Mesenchymal stem cell (in vitro differentiated cells and primary cell): ENCODE results near the gene BCL7B. TPM values are rescaled to one million over a fixed set of nuclear protein-coding genes. Genes with fewer than 3 reads are reported as not detected.

Experiments
- DNase-seq: peaks from one replicate; pipeline ENCODE4 v3.0.0-alpha.2; 2013
- H2AFZ ChIP-seq: one replicate; pipeline ENCODE4 v1.6.1; 2013; ENCODE audit warnings: low read depth, mild to moderate bottlenecking, control low read depth, inconsistent platforms, low read length, moderate library complexity
- H2AK5ac ChIP-seq: 2 replicates; pipeline ENCODE4 v1.6.1; 2013; ENCODE audit warnings: low read length, moderate library complexity, mild to moderate bottlenecking, inconsistent platforms; ENCODE audit not compliant: severe bottlenecking
- H2BK120ac ChIP-seq: one replicate; pipeline ENCODE4 v1.6.1; 2013; ENCODE audit warnings: low read depth, mild to moderate bottlenecking, inconsistent platforms, low read length, moderate library complexity
- H2BK12ac ChIP-seq, 2 experiments: one replicate each; pipeline ENCODE4 v1.6.1; 2013; ENCODE audit warnings: inconsistent platforms in 2 of 2, low read length in 2 of 2, mild to moderate bottlenecking in 2 of 2, moderate library complexity in 2 of 2, control low read depth in 1 of 2
- H2BK15ac ChIP-seq: one replicate; pipeline ENCODE4 v1.6.1; 2013; ENCODE audit warnings: mild to moderate bottlenecking, low read depth, inconsistent platforms; ENCODE audit not compliant: poor library complexity, severe bottlenecking
- H2BK5ac ChIP-seq: 2 replicates; pipeline ENCODE4 v1.6.1; 2013; ENCODE audit warnings: low read depth, mild to moderate bottlenecking, low read length, control low read depth, inconsistent platforms; ENCODE audit not compliant: poor library complexity, severe bottlenecking
- H3K14ac ChIP-seq, 2 experiments: one replicate each; pipeline ENCODE4 v1.6.1; 2013; ENCODE audit warnings: inconsistent platforms in 2 of 2, low read length in 2 of 2, control low read depth in 1 of 2, mild to moderate bottlenecking in 1 of 2, moderate library complexity in 1 of 2
- H3K18ac ChIP-seq, 2 experiments: one replicate each; pipeline ENCODE4 v1.6.1; 2013; ENCODE audit warnings: inconsistent platforms in 2 of 2, low read length in 2 of 2, control low read depth in 1 of 2, low read depth in 1 of 2, mild to moderate bottlenecking in 1 of 2
- H3K23ac ChIP-seq, 2 experiments: one replicate each; pipeline ENCODE4 v1.6.1; 2013; ENCODE audit warnings: inconsistent platforms in 2 of 2, low read length in 2 of 2, mild to moderate bottlenecking in 2 of 2, moderate library complexity in 2 of 2, control low read depth in 1 of 2
- H3K27ac ChIP-seq: 2 replicates; pipeline ENCODE4 v1.5.1; 2013; ENCODE audit warnings: mild to moderate bottlenecking, moderate library complexity, low read length, control low read depth, inconsistent platforms; ENCODE audit not compliant: poor library complexity, severe bottlenecking
- H3K27me3 ChIP-seq, 2 experiments: 2 replicates each; pipeline versions ENCODE4 v1.6.1 to v1.7.0; 2013; ENCODE audit warnings: low read length in 2 of 2, mild to moderate bottlenecking in 2 of 2, moderate library complexity in 2 of 2, control low read depth in 1 of 2, inconsistent platforms in 1 of 2; ENCODE audit not compliant: control insufficient read depth in 1 of 2, insufficient read depth in 1 of 2
- H3K36me3 ChIP-seq, 2 experiments: 2 replicates each; pipeline versions ENCODE4 v1.6.1 to v1.7.0; 2013; ENCODE audit warnings: low read length in 2 of 2, control low read depth in 1 of 2, inconsistent platforms in 1 of 2, low read depth in 1 of 2, mild to moderate bottlenecking in 1 of 2; ENCODE audit not compliant: insufficient read depth in 2 of 2, control insufficient read depth in 1 of 2
- H3K4ac ChIP-seq, 2 experiments: one replicate each; pipeline ENCODE4 v1.6.1; 2013; ENCODE audit warnings: inconsistent platforms in 2 of 2, low read length in 2 of 2, mild to moderate bottlenecking in 2 of 2, moderate library complexity in 2 of 2, control low read depth in 1 of 2, low read depth in 1 of 2
- H3K4me1 ChIP-seq: 2 replicates; pipeline ENCODE4 v1.6.1; 2013; ENCODE audit warnings: low read depth, low read length, control low read depth; ENCODE audit not compliant: control insufficient read depth, insufficient read depth
- H3K4me2 ChIP-seq: 2 replicates; pipeline ENCODE4 v1.6.1; 2013; ENCODE audit warnings: low read length, mild to moderate bottlenecking, inconsistent platforms; ENCODE audit not compliant: poor library complexity, severe bottlenecking
- H3K4me3 ChIP-seq, 2 experiments: 2 replicates each; pipeline versions ENCODE4 v1.5.1 to v1.7.0; 2013; ENCODE audit warnings: low read length in 2 of 2, mild to moderate bottlenecking in 2 of 2, control low read depth in 1 of 2, low read depth in 1 of 2; ENCODE audit not compliant: insufficient read depth in 1 of 2
- H3K79me1 ChIP-seq: replicated peaks from 2 replicates; pipeline ENCODE4 v1.6.1; 2013; ENCODE audit warnings: mild to moderate bottlenecking, control low read depth, low read length, inconsistent platforms; ENCODE audit not compliant: poor library complexity, severe bottlenecking
- H3K9ac ChIP-seq: 2 replicates; pipeline ENCODE4 v1.7.0; 2013; ENCODE audit warnings: mild to moderate bottlenecking, low read length, moderate library complexity
- H3K9me3 ChIP-seq: 2 replicates; pipeline ENCODE4 v1.7.0; 2013; ENCODE audit warnings: mild to moderate bottlenecking, low read length; ENCODE audit not compliant: control insufficient read depth
- H4K8ac ChIP-seq: one replicate; pipeline ENCODE4 v1.6.1; 2013; ENCODE audit warnings: inconsistent platforms, mild to moderate bottlenecking, low read length, moderate library complexity
- H4K91ac ChIP-seq: one replicate; pipeline ENCODE4 v1.6.1; 2013; ENCODE audit warnings: mild to moderate bottlenecking, low read length, inconsistent platforms
- WGBS: methylation state at CpG from one replicate; pipeline ENCODE4 v1.1.7; 2013; ENCODE audit warnings: mixed read lengths; 5-methylcytosine and 5-hydroxymethylcytosine counted together
- polyA plus RNA-seq, 2 experiments: library from polyadenylated mRNA; stranded (reverse); fragments of 200-250 nt; gene quantifications; one replicate each; pipeline ENCODE4 v1.2.3, GENCODE V29; 2013

The BCL7B gene
- 57.6 TPM for polyA plus RNA-seq (2013, experiment 1 of 2)
- 56.4 TPM for polyA plus RNA-seq (2013, experiment 2 of 2)

DNA sequence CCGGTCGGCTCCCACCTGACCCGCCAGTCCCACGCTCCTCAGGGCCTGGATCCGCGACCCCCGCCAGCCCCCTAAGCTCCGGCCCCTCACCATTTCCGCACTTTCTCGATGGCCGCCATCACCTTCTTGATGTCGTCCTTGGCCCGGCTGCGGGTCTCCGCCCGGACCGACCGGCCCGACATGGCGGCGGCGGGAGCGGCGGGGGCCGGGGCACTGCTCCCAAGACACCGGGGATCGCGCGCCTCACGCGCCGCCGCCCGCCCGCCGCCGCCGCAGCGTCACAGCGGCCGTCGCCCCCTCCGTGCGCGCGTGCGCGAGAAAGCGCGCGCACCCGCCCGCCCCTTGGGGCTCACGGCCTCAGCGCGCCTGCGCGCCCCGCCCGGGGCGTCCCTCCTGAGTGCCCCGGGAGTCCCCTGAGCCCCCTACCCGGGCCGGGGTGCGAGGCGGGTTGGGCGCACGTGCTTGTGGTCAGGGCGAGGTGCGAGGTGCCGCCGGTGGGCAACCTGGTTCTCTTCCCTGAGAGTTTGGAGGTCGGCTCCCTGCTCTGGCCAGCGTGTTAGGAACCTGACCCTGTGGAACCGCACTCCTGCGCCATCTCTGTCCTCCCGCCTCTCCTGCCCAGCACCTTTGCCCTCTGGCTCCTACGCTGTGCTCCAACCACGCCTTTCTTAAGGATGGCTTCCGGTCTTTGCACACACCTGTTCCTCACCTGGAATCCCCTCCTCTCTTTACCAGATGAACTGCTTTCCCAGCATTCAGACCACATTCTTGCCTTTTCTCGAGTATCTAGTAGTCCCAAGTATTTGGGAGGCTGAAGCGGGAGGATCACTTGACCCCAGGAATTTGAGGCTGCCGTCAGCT, at the start of gene BCL7B:
Gene BCL7B (minus strand): TSS at position 294 of the 861 bp plus-strand sequence. CDS start 112 bp downstream, at position 182.
- peak within 1 kb of the TSS; percentile 95 for H3K27ac ChIP-seq
- H2BK5ac ChIP-seq, result peak within 1 kb of the TSS; percentile 68
- H3K79me1 ChIP-seq, result peaks cover 2% of the 10 kb centered on the region
- H3K9me3 ChIP-seq, result no peaks in the 10 kb centered on the region
- peak within 1 kb of the TSS; percentile 98 to 100 for H3K18ac ChIP-seq
- DNase-seq, result peak; percentile 65
- H2BK120ac ChIP-seq, result peak within 1 kb of the TSS; percentile 96
- peak within 1 kb of the TSS; percentile 97 for H4K91ac ChIP-seq
- peaks cover 4 to 12% of the 10 kb centered on the region in 2 experiments for H3K36me3 ChIP-seq
- no peaks in the 10 kb centered on the region for H3K27me3 ChIP-seq
- H4K8ac ChIP-seq, result peak within 1 kb of the TSS; percentile 98
- H2AK5ac ChIP-seq, result peak within 1 kb of the TSS; percentile 65
- H3K14ac ChIP-seq, result peak within 1 kb of the TSS in 1 of 2 experiments; percentile 94
- no peak within 1 kb of the TSS for H3K23ac ChIP-seq
- peak within 1 kb of the TSS; percentile 84 for H3K4me2 ChIP-seq
- H3K9ac ChIP-seq, result peak within 1 kb of the TSS; percentile 95
- peak within 1 kb of the TSS; percentile 87 for H2AFZ ChIP-seq
- peak within 1 kb of the TSS; percentile 96 to 99 for H3K4me3 ChIP-seq
- H2BK12ac ChIP-seq, result peak within 1 kb of the TSS; percentile 0 to 22
- WGBS, result 7% methylated on average over 62 of the region's 83 CpGs
- peak within 1 kb of the TSS; percentile 98 for H2BK15ac ChIP-seq
- peaks cover 20% of the 10 kb centered on the region for H3K4me1 ChIP-seq
- H3K4ac ChIP-seq, result peak within 1 kb of the TSS; percentile 92 to 99

GRCh38 chr7:73605601-73606220, 48.2 kb upstream of the BCL7B start:
- no peaks in the 10 kb centered on the region for H3K79me1 ChIP-seq
- peaks cover 20% of the 10 kb centered on the region for H3K4me1 ChIP-seq
- 76% methylated on average over 23 of the region's 23 CpGs for WGBS
- no peak overlapping the region for H3K27ac ChIP-seq
- H2BK12ac ChIP-seq, result no peak overlapping the region
- H3K4ac ChIP-seq, result no peak overlapping the region
- no peak overlapping the region for H2BK120ac ChIP-seq
- H2AK5ac ChIP-seq, result no peak overlapping the region
- no peak for DNase-seq
- H3K9me3 ChIP-seq, result no peaks in the 10 kb centered on the region
- no peak overlapping the region for H2BK5ac ChIP-seq
- H3K18ac ChIP-seq, result no peak overlapping the region
- H4K8ac ChIP-seq, result no peak overlapping the region
- peaks cover 0 to 19% of the 10 kb centered on the region in 2 experiments for H3K27me3 ChIP-seq
- no peak overlapping the region for H2AFZ ChIP-seq
- no peak overlapping the region for H3K14ac ChIP-seq
- no peak overlapping the region for H3K4me2 ChIP-seq
- no peak overlapping the region for H3K23ac ChIP-seq
- no peaks in the 10 kb centered on the region for H3K36me3 ChIP-seq
- no peak overlapping the region for H2BK15ac ChIP-seq
- no peak overlapping the region for H3K4me3 ChIP-seq
- H3K9ac ChIP-seq, result no peak overlapping the region
- no peak overlapping the region for H4K91ac ChIP-seq

- H2AK5ac ChIP-seq, result no peak overlapping the region
- no peak overlapping the region for H3K4me3 ChIP-seq
- no peak overlapping the region for H4K91ac ChIP-seq
- peaks cover 11 to 28% of the 10 kb centered on the region in 2 experiments for H3K27me3 ChIP-seq
- no peak overlapping the region for H3K14ac ChIP-seq
- peaks cover 17% of the 10 kb centered on the region for H3K4me1 ChIP-seq
- H3K23ac ChIP-seq, result no peak overlapping the region
- no peaks in the 10 kb centered on the region for H3K79me1 ChIP-seq
- H3K18ac ChIP-seq, result no peak overlapping the region
- H2BK12ac ChIP-seq, result no peak overlapping the region
- H4K8ac ChIP-seq, result no peak overlapping the region
- no peak overlapping the region for H3K4ac ChIP-seq
- H2AFZ ChIP-seq, result no peak overlapping the region
- no peak overlapping the region for H2BK5ac ChIP-seq
- no peak overlapping the region for H3K4me2 ChIP-seq
- no peak overlapping the region for H3K9ac ChIP-seq
- H3K36me3 ChIP-seq, result no peaks in the 10 kb centered on the region
- H3K27ac ChIP-seq, result no peak overlapping the region
- no peak overlapping the region for H2BK15ac ChIP-seq
- WGBS, result 76% methylated on average over 22 of the region's 22 CpGs
- H2BK120ac ChIP-seq, result no peak overlapping the region
- H3K9me3 ChIP-seq, result no peaks in the 10 kb centered on the region
- DNase-seq, result no peak
Observed at GRCh38 chr7:73602721-73603651, 45.5 kb upstream of the BCL7B start.
